HS-27A (cell line): ENCODE results near the gene CCDC142.

Experiments
- DNase-seq: peaks from one replicate; pipeline ENCODE4 v3.0.0-alpha.2; 2012; ENCODE audit warnings: low read depth, missing footprints

Gene CCDC142

DNA sequence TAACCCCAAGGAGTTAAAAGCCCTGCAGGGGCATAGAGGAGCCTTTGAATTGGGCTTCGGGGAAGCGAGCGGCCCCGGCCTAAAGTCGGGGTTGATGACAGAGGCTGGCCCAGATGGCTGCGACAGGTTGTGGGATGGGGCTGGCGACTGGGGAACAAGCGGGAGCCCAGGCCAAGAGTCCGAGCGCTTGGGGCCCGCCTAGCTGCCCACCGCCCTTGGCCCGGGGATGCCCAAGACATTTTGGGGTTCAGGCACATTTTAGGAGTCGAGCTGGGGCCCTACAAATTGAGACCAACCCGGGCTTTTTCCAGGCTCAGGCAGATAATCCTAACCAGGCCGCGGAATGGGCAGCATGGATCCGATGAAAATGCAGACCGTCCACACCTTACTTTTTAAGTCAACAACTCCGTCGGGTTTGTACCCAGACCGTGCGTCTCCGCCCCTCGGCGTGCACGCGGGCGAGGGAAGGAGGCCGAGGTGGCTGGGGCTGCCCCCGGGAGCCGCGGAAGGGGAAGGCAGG is 41.6 kb downstream of the CCDC142 start:
- no peak for DNase-seq

DNA sequence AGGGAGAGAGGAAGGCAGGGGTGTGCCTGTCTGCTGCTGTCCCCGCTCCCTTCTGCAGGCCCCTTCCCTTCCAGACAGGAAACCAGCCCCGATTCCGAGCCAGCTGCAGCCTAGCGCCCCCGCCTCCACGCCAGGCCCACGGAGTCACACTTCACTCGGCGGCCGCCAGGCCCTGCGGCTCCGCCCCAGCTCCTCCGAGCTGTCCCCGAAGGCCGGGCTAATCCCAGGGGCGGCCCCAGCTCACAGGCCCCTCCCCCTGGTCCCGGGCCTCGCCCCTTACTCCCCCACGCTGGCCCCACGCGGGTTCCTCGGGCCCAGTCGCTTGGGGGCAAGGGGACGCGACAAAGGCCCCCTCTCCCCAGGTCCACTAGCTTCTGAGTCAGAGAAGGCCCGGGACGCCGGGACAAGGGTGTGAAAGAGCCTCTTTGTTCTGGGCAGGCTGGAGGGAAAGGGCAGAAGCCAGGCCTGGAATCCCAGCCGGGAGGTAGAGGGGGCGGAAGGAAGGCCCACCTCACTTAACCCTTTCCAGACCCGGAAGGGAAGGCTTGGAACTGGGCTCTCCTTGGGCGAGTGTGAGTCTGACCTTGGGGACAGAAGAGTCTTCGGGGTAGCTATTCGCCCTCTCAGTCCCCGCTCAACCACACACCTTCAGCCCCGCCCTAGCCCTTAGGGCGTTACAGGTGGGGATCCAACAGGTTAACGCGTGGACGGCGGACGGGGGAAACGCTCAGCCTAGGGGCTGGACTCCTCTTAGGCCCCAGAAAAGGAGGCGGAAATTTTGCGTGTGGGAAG is 42.2 kb downstream of the CCDC142 start:
- peak; percentile 43 for DNase-seq

DNA sequence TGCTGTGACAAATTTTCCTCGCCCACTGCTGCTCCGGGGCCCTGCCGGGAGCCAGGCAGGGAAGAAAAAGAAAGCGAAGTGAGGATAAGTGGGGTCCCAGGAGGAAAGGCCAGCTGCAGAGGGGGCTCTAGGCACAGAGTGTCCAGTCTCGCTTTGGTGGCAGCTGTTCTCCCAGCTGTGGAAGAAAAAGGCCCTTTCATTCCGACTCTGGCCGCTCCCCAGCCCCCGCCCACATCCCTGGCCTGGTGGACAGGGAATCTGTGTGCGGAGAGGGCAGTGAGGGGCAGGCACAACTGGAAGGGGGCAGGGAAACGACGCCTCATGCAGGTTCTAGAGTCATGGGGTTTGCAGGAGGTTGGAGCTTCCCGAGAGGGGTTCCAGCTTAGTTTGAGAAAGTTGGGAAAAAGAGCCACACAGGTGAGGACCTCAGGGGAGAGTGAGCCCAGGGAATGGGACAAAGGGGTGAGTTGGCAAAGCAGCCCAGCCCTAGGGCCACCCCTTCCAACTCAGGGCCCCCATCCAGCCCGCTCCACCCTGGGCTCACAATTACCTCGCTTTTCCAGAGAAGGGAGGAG is 42.9 kb downstream of the CCDC142 start:
- DNase-seq, result no peak

DNA sequence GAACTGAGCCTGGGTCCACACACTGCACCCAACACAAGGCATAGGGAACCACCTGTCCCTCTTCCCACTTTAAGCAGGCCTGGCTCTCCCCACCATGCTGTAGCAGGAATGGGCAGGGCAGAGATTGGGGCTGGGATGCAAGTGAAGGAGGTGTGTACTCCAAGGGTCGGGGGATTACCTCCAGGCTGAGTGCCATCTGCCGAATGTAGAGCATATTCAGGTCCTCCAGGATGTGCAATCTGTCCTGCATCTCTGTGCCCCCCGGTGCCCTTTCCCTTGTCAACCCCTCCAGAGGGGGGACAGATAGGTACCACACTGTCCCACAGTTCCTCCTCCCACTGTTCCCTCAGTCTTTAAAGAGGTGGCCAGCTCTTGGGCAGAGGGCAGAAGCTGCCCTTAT is 43.4 kb downstream of the CCDC142 start:
- DNase-seq, result no peak

DNA sequence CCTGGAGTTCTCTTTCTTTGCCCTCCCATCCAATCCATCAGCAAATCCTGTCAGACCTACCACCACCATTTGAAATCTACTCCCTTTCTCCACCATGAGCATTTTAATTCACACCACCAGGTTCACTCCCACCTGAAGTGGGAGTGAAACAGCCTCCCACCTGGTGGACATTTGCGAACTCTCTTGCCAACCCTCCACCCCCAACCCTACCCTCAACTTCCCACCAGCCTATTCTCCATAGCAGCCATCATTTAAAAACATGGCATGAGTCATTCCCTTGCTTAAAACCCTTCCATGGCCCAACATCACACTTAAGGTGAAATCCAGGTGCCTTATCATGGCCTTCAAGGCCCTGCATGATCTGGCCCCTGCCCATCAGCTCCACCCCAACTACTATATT is 44.5 kb downstream of the CCDC142 start:
- no peak for DNase-seq

DNA sequence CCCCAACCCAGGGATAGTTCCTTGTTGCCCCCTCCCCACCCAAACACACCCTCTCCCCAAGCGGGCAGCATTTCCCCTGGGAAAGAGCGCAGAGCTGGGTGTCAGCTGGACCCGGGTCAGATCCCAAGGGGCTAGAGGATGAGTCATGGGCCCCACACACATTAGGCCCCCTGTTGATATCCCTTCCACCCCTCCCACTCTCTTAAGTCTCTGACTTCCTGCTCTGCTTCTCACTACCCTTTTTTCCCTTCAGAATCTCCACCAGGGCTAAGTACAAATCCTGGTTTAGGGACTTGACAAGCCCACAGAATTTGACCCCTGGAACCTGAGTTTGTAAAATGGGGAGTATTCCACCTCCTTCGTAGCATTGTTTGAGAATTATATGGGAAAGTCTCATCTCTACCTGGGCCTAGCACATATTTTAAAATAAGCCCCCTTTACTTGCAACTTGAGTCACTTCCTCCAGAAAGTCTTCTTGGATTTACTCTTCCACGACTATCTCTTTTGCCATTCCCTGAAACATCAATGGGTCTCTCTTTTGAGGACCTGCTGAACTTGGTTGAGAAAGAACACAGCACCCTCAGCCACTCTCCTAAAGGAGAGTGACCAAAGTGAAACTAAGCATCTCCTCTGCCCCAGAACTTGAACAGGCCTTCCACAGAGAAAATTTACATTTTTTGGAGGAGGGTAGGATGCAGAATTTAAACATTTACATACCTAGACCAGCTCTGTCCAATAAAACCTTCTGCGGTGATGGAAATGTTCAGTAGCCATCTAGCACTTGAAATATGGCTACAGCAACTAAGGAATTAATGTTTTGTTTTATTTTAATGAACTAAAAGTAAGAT is 45.7 kb downstream of the CCDC142 start:
- DNase-seq, result no peak

DNA sequence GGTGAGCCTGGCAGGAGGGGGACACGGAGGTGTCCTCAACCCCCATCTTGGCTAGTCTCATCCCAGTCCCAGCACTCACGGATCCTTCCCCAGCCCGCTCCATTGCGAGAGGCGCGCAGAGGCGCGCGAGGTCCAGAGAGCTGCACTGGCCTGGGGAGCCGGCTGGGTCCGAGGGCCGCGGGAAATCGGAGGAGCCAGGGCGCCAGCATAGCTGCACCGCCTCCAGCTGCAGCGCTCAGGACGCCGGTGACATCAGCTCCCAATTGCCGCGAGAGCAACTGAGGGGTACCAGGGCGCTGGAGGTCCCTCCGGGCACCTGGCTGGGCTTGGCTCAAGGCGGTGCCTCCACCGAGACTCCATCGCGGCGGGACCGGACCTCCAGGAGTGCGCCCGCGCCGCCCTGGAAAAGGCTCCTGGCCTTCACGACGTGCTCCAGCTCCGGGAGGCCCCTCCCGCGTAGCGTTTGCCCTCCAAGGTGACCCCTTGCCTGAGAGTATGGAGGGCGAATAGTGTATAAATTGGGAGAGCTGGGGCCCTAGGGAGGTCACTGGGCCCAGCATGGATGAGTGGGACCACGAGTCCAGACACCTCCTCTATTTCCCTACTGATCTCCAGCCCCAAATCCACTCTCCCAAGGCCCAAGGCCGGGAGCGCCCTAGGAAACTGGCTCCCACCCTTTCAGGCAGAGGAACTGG is 46.5 kb downstream of the CCDC142 start:
- no peak for DNase-seq

DNA sequence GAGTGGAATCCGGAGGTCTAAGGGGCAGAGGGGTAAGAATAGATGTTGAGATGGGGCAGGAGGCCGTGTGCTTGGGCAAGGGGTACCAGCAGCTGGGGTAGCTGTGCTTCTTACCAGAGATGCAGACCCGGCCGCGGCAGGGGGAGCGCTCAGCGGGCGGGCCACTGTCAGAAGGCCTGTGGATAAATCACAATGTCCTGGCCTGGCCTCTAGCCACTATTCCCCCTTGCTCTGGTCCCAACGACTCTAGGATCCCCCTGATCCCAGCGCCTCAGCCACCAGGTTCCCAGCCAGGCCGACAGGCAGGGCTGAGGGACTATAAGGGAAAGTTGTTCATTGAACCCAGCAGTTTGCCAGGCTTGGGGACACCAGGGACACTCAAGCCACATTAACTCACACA is 52.3 kb downstream of the CCDC142 start:
- DNase-seq, result no peak

DNA sequence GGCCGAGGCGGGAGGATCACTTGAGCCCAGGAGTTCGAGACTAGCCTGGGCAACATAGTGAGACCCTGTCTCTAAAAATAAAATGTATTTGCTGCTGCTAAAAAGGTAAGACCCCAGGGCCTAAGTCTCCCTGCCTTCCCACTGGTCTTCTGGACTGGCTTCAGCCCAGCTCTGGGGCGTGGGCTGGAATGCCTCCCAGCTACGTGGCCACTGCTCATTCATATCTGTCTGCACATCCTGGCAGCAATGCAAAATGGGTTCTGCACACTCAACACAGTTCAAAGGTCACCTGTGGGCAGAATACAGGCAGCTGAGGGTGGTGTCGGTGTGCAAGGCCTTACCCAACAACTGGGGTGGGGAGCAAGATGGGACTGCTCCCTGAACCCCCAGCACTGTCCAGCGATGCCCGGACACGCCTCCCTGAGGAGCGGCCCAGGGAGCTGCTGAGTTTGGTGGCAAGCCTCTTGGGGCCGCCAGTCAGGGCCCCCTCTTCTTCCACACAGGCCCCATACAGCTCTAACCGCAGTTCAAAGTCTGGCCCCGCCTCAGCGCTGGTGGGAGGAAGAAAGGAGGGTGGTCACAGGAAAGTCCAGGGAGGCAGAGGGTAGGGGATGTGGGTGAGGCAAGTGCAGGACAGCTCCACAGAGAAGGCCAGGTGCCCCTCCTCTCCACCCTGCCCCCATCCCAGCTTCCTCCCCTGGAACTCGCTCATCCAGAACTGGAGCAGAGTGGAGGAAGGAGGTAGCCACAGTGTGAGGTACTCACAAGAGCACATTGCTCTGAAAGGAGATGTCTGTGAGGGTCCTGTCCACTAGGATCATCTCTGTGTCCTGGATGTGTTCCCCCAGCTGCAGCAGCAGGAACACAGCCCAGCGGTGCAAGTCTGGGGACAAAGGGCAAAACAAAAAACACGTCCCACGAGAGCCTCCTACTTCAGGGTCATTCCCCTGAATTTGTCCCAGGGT is 53.0 kb downstream of the CCDC142 start:
- DNase-seq, result no peak

DNA sequence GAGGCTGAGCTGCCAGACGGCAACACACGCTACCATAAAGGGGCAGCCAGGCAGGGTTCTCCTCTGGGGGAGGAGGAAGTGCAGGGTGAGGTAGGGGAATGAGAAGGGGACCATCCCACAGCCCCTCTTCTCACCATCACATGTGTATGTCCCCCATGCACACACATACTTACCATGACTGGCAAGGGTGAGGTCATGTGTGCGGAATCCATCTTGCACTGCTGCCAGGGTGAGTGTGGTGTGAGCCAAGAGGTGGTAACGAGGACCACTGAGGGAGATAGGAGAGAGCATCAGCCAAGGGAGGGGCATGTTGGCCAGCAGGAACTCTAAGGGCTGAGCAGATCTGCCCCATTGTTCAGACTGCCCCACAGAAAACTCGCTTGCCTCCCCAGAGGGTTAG is 54.1 kb downstream of the CCDC142 start:
- no peak for DNase-seq

DNA sequence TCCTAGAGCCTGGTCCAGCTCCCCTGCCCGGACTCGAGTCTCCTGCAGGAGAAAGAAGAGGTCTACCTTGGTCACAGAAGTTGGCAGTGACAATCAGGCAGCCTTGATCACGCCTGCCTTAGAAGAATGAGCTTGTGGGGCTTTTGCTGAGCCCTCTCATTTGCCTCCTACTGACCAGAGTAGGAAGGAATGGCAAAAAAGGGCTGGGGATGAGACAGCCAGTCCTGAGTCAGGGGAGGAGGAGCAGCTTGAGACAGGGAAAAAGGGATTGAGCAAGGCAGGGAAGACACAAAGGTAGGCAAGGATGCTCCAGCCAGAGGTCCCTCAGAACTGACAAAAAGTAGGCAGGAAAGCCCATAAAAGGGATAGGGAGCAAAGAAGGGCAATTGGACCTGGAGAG is 55.2 kb downstream of the CCDC142 start:
- DNase-seq, result no peak

DNA sequence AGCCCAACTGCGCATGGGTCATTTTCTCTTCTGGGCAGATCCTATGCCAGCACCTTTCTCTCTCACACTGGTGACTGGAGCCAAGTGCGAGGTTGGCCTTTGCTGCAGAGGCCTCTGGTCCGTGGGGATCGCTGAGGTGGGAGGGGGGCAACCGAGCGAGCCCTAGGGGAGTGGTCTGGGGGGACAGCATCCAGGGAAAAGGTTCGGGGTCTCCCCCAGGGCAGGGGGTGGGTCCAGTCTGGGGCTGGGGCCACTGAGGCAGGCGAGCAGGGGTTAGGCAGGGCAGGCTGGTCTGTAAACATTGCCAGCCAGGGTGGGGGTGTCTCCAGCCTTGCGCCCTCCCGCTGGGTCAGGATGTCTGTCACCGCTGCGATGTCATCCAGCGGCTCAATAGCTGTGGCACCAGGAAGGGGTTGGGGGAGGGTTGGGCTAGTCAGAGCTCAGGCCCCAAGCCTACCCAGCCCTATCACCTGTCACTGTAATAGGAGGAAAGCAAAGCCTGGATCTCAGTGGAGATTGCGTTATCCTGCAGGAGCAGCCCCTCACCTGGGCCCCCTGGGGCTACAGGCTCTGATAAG is 56.5 kb downstream of the CCDC142 start:
- DNase-seq, result no peak

DNA sequence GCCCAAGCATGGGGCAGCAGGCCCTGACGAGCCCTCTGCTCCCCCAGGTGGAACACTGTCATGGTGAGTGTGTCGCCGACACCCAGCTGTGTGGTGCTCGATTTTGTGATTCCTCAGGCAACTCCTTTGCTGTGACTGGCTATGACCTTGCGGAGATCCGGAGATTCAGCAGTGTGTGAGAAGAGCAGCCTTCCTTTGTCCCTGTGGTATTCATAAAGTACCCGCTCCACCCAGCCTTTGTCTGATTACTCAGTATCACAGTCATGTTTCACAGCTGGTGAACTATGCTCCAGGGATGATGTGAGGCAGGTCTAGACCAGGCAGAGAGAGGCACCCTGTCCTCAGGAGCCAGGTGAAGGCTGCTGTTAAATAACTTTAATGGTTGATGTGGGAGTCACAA is 57.3 kb downstream of the CCDC142 start:
- no peak for DNase-seq

DNA sequence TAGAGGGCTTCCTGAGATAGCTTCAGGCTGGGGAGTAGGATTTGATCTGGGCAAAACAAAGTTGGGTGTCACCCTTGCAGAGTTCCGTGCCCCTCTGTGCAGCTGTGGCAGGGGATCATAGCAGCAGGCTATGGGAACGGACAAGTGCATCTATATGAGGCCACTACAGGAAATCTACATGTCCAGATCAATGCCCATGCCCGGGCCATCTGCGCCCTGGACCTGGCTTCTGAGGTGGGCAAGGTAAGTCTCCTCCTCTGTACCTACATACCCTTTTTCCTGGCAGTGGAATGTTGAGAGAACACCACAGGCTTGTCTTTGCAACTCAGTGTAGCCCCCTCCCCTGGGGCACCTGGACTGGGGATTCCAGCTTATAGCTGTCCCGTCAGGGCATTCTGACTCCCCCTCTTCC is 57.8 kb downstream of the CCDC142 start:
- no peak for DNase-seq

DNA sequence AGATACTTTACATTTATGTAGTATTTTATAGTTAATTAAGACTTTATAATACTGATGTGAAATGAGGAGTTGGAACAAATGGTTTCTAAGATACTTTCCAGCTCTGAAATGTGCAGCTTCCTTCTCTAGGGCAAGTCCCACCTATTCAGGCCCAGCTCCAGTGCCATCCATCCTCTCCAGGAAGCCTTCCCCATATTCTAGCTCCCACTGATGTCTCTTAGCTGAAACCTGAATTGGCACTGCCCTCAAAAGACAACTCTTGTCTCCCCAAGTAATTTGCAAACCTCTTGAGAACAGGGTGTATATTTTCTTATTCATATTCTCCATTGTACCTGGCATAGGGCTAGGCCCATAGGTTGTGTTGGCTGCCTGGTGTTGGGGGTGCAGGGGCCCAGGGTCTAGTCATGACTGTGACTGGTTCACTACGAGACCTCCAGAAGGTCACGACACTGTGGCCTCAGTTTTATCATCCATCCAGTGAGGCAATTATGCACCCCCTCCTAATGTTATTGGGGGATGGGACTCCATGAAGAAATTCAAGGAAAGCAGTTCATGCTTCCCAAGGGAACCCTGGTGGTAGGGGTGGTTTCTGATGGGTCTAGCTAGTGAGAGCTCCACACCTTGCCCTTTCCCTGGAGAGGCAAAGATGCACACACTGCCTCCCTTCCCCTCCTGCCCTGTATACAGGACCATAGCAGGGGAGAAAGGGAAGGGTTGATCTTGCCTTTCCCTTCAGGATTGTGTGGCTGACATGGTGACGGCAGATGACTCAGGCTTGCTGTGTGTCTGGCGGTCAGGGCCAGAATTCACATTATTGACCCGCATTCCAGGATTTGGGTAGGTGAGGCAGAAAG is 58.4 kb downstream of the CCDC142 start:
- DNase-seq, result no peak
